Panc1 (cell line): ENCODE measurements around the gene FILIP1L. TPM values are rescaled to one million over a fixed set of nuclear protein-coding genes. Genes with fewer than 3 reads are reported as not detected.

Source experiments
- ATAC-seq: fragments of 200-7000 bp; cut with Tn5 transposase; 2 replicates; pipeline ENCODE4 v1.9.1; 2020; ENCODE audit warnings: mild to moderate bottlenecking, moderate library complexity
- BruUV-seq: library from RNA; stranded (reverse); fragments of 400-500 nt; replicated peaks from 2 replicates; lab custom pipeline; 2021; lab: Mats Ljungman, UMichigan
- CTCF ChIA-PET: fragments of 300-600 bp; sonication (Branson Sonifier 250); formaldehyde crosslinking; loops from one replicate; lab custom pipeline; 2022; ENCODE audit warnings: antibody characterized with exemption; lab: Charles Lee
- POLR2A ChIA-PET: fragments of 300-600 bp; sonication (Branson Sonifier 250); formaldehyde crosslinking; loops from one replicate; lab custom pipeline; 2022; ENCODE audit warnings: antibody characterized with exemption; lab: Charles Lee
- DNase-seq: peaks from one replicate; pipeline ENCODE4 v3.0.0-alpha.2; 2010; ENCODE audit warnings: low read depth, low spot score
- H3K27ac ChIP-seq: 2 replicates; pipeline ENCODE4 v1.5.1; 2011; ENCODE audit warnings: mild to moderate bottlenecking, low read length, inconsistent platforms
- H3K27me3 ChIP-seq: fragments of 200-500 bp; sonication (Bioruptor generic); 2 replicates; pipeline ENCODE4 v1.6.0; 2014; ENCODE audit warnings: low read length, inconsistent platforms; ENCODE audit not compliant: control insufficient read depth, insufficient read depth
- H3K36me3 ChIP-seq: fragments of 200-500 bp; sonication (Bioruptor generic); 2 replicates; pipeline ENCODE4 v1.5.1; 2014; ENCODE audit warnings: inconsistent platforms, mild to moderate bottlenecking, low read length, moderate library complexity; ENCODE audit not compliant: control insufficient read depth, insufficient read depth
- H3K4me1 ChIP-seq: 2 replicates; pipeline ENCODE4 v1.5.1; 2011; ENCODE audit warnings: inconsistent platforms, mild to moderate bottlenecking, low read length, moderate library complexity; ENCODE audit not compliant: control insufficient read depth, insufficient read depth
- H3K4me3 ChIP-seq, 2 experiments: 2 replicates each; pipeline ENCODE4 v1.5.1; 2011 to 2012; ENCODE audit warnings: low read depth in 2 of 2, low read length in 2 of 2, mild to moderate bottlenecking in 2 of 2, inconsistent platforms in 1 of 2, moderate library complexity in 1 of 2
- H3K9me3 ChIP-seq: fragments of 200-500 bp; sonication (Bioruptor generic); 2 replicates; pipeline ENCODE4 v1.5.1; 2014; ENCODE audit warnings: low read depth, mild to moderate bottlenecking, inconsistent platforms, low read length, moderate library complexity; ENCODE audit not compliant: control insufficient read depth, insufficient read depth
- POLR2AphosphoS5 ChIP-seq: IDR thresholded peaks from 2 replicates; pipeline ENCODE4 v1.6.1; 2012; ENCODE audit warnings: mild to moderate bottlenecking, low read depth, low read length, moderate library complexity
- REST ChIP-seq, 2 experiments: IDR thresholded peaks; 2 replicates each; pipeline ENCODE4 v1.6.1; 2011 to 2012; ENCODE audit warnings: low read depth in 2 of 2, control low read depth in 1 of 2, low read length in 1 of 2, mild to moderate bottlenecking in 1 of 2, moderate library complexity in 1 of 2; ENCODE audit not compliant: insufficient read depth in 1 of 2
- SIN3A ChIP-seq: IDR thresholded peaks from 2 replicates; pipeline ENCODE4 v1.6.1; 2012; ENCODE audit warnings: low read depth, mild to moderate bottlenecking, low read length, moderate library complexity, borderline replicate concordance; ENCODE audit not compliant: insufficient read depth
- TCF7L2 ChIP-seq: IDR thresholded peaks from 2 replicates; pipeline ENCODE4 v1.6.1; 2011; ENCODE audit warnings: mild to moderate bottlenecking, low read depth, low read length, inconsistent platforms
- in situ Hi-C: cut with HindIII; loops from 2 replicates; pipeline ENCODE4 v1.10.0; 2016; ENCODE audit warnings: low sequenced_read_pairs, low pct_unique_long_range_greater_than_20kb
- intact Hi-C: fragments of 100-400 bp; cut with micrococcal nuclease; formaldehyde crosslinking; loops from one replicate; pipeline ENCODE4 v1.10.0; 2022; ENCODE audit not compliant: unreplicated experiment
- total RNA-seq: library from RNA; stranded (reverse); gene quantifications from one replicate; pipeline ENCODE4 v1.2.1, GENCODE V29; 2021; ENCODE audit not compliant: unreplicated experiment
- TF ChIP-seq, protein P1 (sequence below): fragments of 450-650 bp; IDR thresholded peaks from 2 replicates; pipeline ENCODE4 v1.5.1; 2017; ENCODE audit warnings: mild to moderate bottlenecking

The FILIP1L gene
- total RNA-seq, 1 experiment from 2014 or later = 3.2 TPM

- Histone ChIP-seq H3K4me1 (no peaks in the 10 kb centered on the region), H3K9me3 (no peaks in the 10 kb centered on the region), H3K36me3 (no peaks in the 10 kb centered on the region), H3K27ac (no peak overlapping the region), H3K27me3 (no peaks in the 10 kb centered on the region), H3K4me3 (no peak overlapping the region)
- intact Hi-C loops = no loop called here
- POLR2A ChIA-PET = no interaction called here
- BruUV-seq = no TSS peak
- ATAC-seq (no peak), DNase-seq (no peak)
- in situ Hi-C loops = no loop called here
- TF ChIP-seq, protein P1, sequence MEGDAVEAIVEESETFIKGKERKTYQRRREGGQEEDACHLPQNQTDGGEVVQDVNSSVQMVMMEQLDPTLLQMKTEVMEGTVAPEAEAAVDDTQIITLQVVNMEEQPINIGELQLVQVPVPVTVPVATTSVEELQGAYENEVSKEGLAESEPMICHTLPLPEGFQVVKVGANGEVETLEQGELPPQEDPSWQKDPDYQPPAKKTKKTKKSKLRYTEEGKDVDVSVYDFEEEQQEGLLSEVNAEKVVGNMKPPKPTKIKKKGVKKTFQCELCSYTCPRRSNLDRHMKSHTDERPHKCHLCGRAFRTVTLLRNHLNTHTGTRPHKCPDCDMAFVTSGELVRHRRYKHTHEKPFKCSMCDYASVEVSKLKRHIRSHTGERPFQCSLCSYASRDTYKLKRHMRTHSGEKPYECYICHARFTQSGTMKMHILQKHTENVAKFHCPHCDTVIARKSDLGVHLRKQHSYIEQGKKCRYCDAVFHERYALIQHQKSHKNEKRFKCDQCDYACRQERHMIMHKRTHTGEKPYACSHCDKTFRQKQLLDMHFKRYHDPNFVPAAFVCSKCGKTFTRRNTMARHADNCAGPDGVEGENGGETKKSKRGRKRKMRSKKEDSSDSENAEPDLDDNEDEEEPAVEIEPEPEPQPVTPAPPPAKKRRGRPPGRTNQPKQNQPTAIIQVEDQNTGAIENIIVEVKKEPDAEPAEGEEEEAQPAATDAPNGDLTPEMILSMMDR = no peak
- no peak for TF ChIP-seq POLR2AphosphoS5
- TF ChIP-seq TCF7L2 = no peak
- no peak for TF ChIP-seq SIN3A
- no peak for TF ChIP-seq REST (IDR thresholded peaks at IDR 0.05; ENCODE audit: insufficient read depth in 1 of 2, low read depth in 2 of 2, low read length in 1 of 2)
- CTCF ChIA-PET = no interaction called here
Observed at GRCh38 chr3:99915906-99916432, 198.3 kb downstream of the FILIP1L start.

- H3K27ac ChIP-seq = no peak overlapping the region
- no TSS peak for BruUV-seq
- TF ChIP-seq TCF7L2 (no peak), SIN3A (no peak), REST (IDR thresholded peaks at IDR 0.05; ENCODE audit: insufficient read depth in 1 of 2, low read depth in 2 of 2, low read length in 1 of 2) (no peak), POLR2AphosphoS5 (no peak)
- TF ChIP-seq, protein P1 = no peak
- ChIA-PET POLR2A (no interaction called here), CTCF (no interaction called here)
- no peak for ATAC-seq
- H3K27me3 ChIP-seq = no peaks in the 10 kb centered on the region
- H3K36me3 ChIP-seq = no peaks in the 10 kb centered on the region
- H3K4me1 ChIP-seq = 0 out of 2 replicates have a peak, but pooled peaks cover 3% of the 10 kb centered on the region
- in situ Hi-C loops (no loop called here), intact Hi-C loops (no loop called here)
- no peak overlapping the region for H3K4me3 ChIP-seq
- no peaks in the 10 kb centered on the region for H3K9me3 ChIP-seq
- DNase-seq = no peak
Observed at GRCh38 chr3:99911433-99911832, 202.9 kb downstream of the FILIP1L start.
